SK-N-SH (cell line): ENCODE results near the gene NNAT. TPM values are rescaled to one million over a fixed set of nuclear protein-coding genes. Genes with fewer than 3 reads are reported as not detected.
A peak's percentile ranks its signal among the peaks of the same experiment; 100 is the strongest.

ENCODE experiments used
- CTCF ChIA-PET: fragments of 300-600, 350-600 bp; formaldehyde crosslinking; extraction: SDS; loops from one replicate; lab custom pipeline; 2021; lab: Yijun Ruan, JAX
- POLR2A ChIA-PET: fragments of 350-600 bp; sonication (Branson Sonifier 250); formaldehyde crosslinking; extraction: SDS; loops from one replicate; lab custom pipeline; 2020; ENCODE audit warnings: antibody characterized with exemption, inconsistent platforms; lab: Yijun Ruan, JAX
- DNase-seq: peaks from one replicate; pipeline ENCODE4 v3.0.0; 2012
- H2AFZ ChIP-seq: fragments of 200-600 bp; sonication (generic); 2 replicates; pipeline ENCODE4 v1.8.1; 2016; ENCODE audit warnings: antibody characterized with exemption, mild to moderate bottlenecking, low read depth
- H3F3A ChIP-seq: fragments of 200-600 bp; sonication (generic); replicated peaks from 2 replicates; pipeline ENCODE3; 2016; ENCODE audit warnings: antibody characterized with exemption, mild to moderate bottlenecking; ENCODE audit not compliant: insufficient read depth
- H3K27ac ChIP-seq, 2 experiments: fragments of 200-500 bp in 1 of 2; fragments of 200-600 bp in 1 of 2; sonication (Bioruptor generic) in 1 of 2; sonication (generic), shearing (Covaris generic) in 1 of 2; 2 replicates each; pipeline versions ENCODE4 v1.5.1 to v1.6.1; 2014 to 2016; ENCODE audit warnings: low read depth in 2 of 2, inconsistent platforms in 1 of 2, low read length in 1 of 2, mild to moderate bottlenecking in 1 of 2, mixed read lengths in 1 of 2
- H3K27me3 ChIP-seq: fragments of 200-600 bp; sonication (generic), shearing (Covaris generic); 2 replicates; pipeline ENCODE4 v1.6.1; 2016; ENCODE audit warnings: mixed run types; ENCODE audit not compliant: insufficient read depth
- H3K36me3 ChIP-seq, 2 experiments: fragments of 200-500 bp in 1 of 2; fragments of 200-600 bp in 1 of 2; sonication (Bioruptor generic) in 1 of 2; sonication (generic) in 1 of 2; replicated peaks in 1 of 2; 2 replicates each; pipeline versions ENCODE3 to v1.5.1; 2014 to 2016; ENCODE audit warnings: low read length in 1 of 2, mild to moderate bottlenecking in 1 of 2; ENCODE audit not compliant: insufficient read depth in 2 of 2, control insufficient read depth in 1 of 2
- H3K4me1 ChIP-seq, 2 experiments: fragments of 200-500 bp in 1 of 2; fragments of 200-600 bp in 1 of 2; sonication (Bioruptor generic) in 1 of 2; sonication (generic), shearing (Covaris generic) in 1 of 2; 2 replicates each; pipeline versions ENCODE4 v1.5.1 to v1.6.1; 2014 to 2016; ENCODE audit warnings: low read depth in 1 of 2, low read length in 1 of 2, mixed run types in 1 of 2; ENCODE audit not compliant: insufficient read depth in 2 of 2, control insufficient read depth in 1 of 2
- H3K4me2 ChIP-seq: fragments of 200-600 bp; sonication (generic), shearing (Covaris generic); 2 replicates; pipeline ENCODE4 v1.6.1; 2017; ENCODE audit warnings: mixed run types
- H3K4me3 ChIP-seq, 2 experiments: fragments of 200-500 bp in 1 of 2; fragments of 200-600 bp in 1 of 2; sonication (Bioruptor generic) in 1 of 2; sonication (generic), shearing (Covaris generic) in 1 of 2; 2 replicates each; pipeline versions ENCODE4 v1.5.1 to v1.8.1; 2014 to 2016; ENCODE audit warnings: low read depth in 2 of 2, inconsistent platforms in 1 of 2, low read length in 1 of 2, mild to moderate bottlenecking in 1 of 2, mixed read lengths in 1 of 2, moderate library complexity in 1 of 2
- H3K79me2 ChIP-seq: fragments of 200-600 bp; sonication (generic); 2 replicates; pipeline ENCODE4 v1.8.1; 2017; ENCODE audit warnings: mild to moderate bottlenecking; ENCODE audit not compliant: insufficient read depth
- H3K9ac ChIP-seq: fragments of 200-600 bp; sonication (generic); 2 replicates; pipeline ENCODE4 v1.6.1; 2017; ENCODE audit warnings: mixed run types
- H3K9me2 ChIP-seq: fragments of 200-600 bp; sonication (generic); 2 replicates; pipeline ENCODE4 v1.6.1; 2017; ENCODE audit warnings: mixed run types
- H3K9me3 ChIP-seq: fragments of 200-600 bp; sonication (generic); 2 replicates; pipeline ENCODE4 v1.6.1; 2017; ENCODE audit warnings: mixed run types, mild to moderate bottlenecking, moderate library complexity
- H4K20me1 ChIP-seq: fragments of 200-600 bp; sonication (generic); 2 replicates; pipeline ENCODE4 v1.6.1; 2017; ENCODE audit warnings: mild to moderate bottlenecking, mixed run types; ENCODE audit not compliant: insufficient read depth
- EP300 ChIP-seq, 2 experiments: IDR thresholded peaks; 2 replicates each; pipeline versions ENCODE4 v1.4.0 to v1.6.1; 2012; ENCODE audit warnings: borderline replicate concordance in 1 of 2, low read depth in 1 of 2, low read length in 1 of 2
- EZH2phosphoT487 ChIP-seq: fragments of 200-600 bp; sonication (generic); IDR thresholded peaks from 2 replicates; pipeline ENCODE4 v1.6.1; 2017; ENCODE audit warnings: low read depth, mixed run types, mild to moderate bottlenecking, antibody characterized with exemption, moderate library complexity, borderline replicate concordance
- FOSL2 ChIP-seq: IDR thresholded peaks from 2 replicates; pipeline ENCODE4 v1.4.0; 2012; ENCODE audit warnings: low read depth, mild to moderate bottlenecking, moderate library complexity, borderline replicate concordance
- FOXM1 ChIP-seq: IDR thresholded peaks from 2 replicates; pipeline ENCODE4 v1.4.0; 2012; ENCODE audit warnings: low read depth, mild to moderate bottlenecking
- GABPA ChIP-seq: IDR thresholded peaks from 2 replicates; pipeline ENCODE4 v1.4.0; 2012; ENCODE audit warnings: low read depth, mild to moderate bottlenecking
- NRF1 ChIP-seq: IDR thresholded peaks from 2 replicates; pipeline ENCODE4 v1.6.1; 2012; ENCODE audit warnings: low read depth, mild to moderate bottlenecking, low read length
- RAD21 ChIP-seq: IDR thresholded peaks from 2 replicates; pipeline ENCODE4 v1.6.1; 2012; ENCODE audit warnings: mild to moderate bottlenecking, low read length
- RFX5 ChIP-seq: IDR thresholded peaks from 2 replicates; pipeline ENCODE4 v1.6.1; 2012; ENCODE audit warnings: mild to moderate bottlenecking, improper control_type of control experiment, low read length
- SIN3A ChIP-seq: IDR thresholded peaks from 2 replicates; pipeline ENCODE4 v1.6.1; 2012; ENCODE audit warnings: low read depth, mild to moderate bottlenecking, low read length, moderate library complexity, borderline replicate concordance
- SMC3 ChIP-seq: IDR thresholded peaks from 2 replicates; pipeline ENCODE4 v1.6.1; 2012; ENCODE audit warnings: low read depth, low read length, improper control_type of control experiment
- TEAD4 ChIP-seq: IDR thresholded peaks from 2 replicates; pipeline ENCODE4 v1.4.0; 2012; ENCODE audit warnings: mild to moderate bottlenecking, borderline replicate concordance; ENCODE audit not compliant: insufficient read depth
- WGBS: methylation state at CpG from one replicate; pipeline ENCODE4 v1.1.6; 2017; ENCODE audit warnings: low lambda C conversion rate; 5-methylcytosine and 5-hydroxymethylcytosine counted together
- polyA plus RNA-seq, 3 experiments: library from polyadenylated mRNA; depleted of rRNA; stranded (reverse); fragments of >200 nt; gene quantifications; 2 replicates each; pipeline ENCODE4 v1.2.3, GENCODE V29; 2012
- TF ChIP-seq, protein P1 (sequence below): fragments of 150-350 bp; IDR thresholded peaks from 2 replicates; pipeline ENCODE4 v1.6.1; 2016; ENCODE audit warnings: mild to moderate bottlenecking, low read depth, low read length
- TF ChIP-seq, protein P2 (sequence below): IDR thresholded peaks from 2 replicates; pipeline ENCODE4 v1.4.0; 2012; ENCODE audit warnings: low read depth, borderline replicate concordance
- TF ChIP-seq, protein P3 (sequence below): IDR thresholded peaks from 2 replicates; pipeline ENCODE4 v1.4.0; 2012; ENCODE audit warnings: low read depth, borderline replicate concordance

NNAT gene
- polyA plus RNA-seq, 1 of the 3 experiments (the other 2 are of a cell fraction) = 6.7 TPM

DNA sequence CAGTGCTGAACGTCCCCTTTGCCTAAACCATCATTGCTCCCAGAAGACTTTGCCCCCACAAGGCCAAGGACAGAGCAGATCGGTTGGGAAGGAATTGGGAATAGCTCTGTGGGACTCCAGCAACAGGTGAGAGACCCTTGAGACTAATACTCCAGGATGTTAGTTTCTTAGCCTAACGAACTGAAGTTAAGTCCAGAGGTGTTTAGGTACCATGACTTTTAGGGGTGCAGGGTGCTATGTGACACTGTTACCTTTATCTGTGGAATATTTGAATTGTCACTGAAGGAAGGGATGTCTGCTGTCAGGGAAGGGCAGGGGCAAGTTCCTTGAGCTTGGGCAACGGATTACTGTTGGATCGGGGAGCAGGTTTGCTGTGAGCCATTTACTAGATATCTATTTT lies 4.8 kb downstream of the NNAT start:
- H3K9ac ChIP-seq = no peak overlapping the region
- peaks cover 4% of the 10 kb centered on the region in 2 experiments for H3K36me3 ChIP-seq
- no peaks in the 10 kb centered on the region for H3F3A ChIP-seq
- DNase-seq = no peak
- H2AFZ ChIP-seq = no peak overlapping the region
- no peaks in the 10 kb centered on the region for H3K9me2 ChIP-seq
- TF ChIP-seq EP300 (IDR thresholded peaks at IDR 0.05; ENCODE audit: borderline replicate concordance in 1 of 2, low read depth in 1 of 2, low read length in 1 of 2) = no peak
- no peak for TF ChIP-seq RFX5
- no peak for TF ChIP-seq FOXM1
- TF ChIP-seq, protein P1, sequence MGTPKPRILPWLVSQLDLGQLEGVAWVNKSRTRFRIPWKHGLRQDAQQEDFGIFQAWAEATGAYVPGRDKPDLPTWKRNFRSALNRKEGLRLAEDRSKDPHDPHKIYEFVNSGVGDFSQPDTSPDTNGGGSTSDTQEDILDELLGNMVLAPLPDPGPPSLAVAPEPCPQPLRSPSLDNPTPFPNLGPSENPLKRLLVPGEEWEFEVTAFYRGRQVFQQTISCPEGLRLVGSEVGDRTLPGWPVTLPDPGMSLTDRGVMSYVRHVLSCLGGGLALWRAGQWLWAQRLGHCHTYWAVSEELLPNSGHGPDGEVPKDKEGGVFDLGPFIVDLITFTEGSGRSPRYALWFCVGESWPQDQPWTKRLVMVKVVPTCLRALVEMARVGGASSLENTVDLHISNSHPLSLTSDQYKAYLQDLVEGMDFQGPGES = no peak
- TF ChIP-seq, protein P2, sequence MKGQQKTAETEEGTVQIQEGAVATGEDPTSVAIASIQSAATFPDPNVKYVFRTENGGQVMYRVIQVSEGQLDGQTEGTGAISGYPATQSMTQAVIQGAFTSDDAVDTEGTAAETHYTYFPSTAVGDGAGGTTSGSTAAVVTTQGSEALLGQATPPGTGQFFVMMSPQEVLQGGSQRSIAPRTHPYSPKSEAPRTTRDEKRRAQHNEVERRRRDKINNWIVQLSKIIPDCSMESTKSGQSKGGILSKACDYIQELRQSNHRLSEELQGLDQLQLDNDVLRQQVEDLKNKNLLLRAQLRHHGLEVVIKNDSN = no peak
- TF ChIP-seq EZH2phosphoT487 = no peak
- no peak for TF ChIP-seq TEAD4
- TF ChIP-seq GABPA = no peak
- TF ChIP-seq, protein P3, sequence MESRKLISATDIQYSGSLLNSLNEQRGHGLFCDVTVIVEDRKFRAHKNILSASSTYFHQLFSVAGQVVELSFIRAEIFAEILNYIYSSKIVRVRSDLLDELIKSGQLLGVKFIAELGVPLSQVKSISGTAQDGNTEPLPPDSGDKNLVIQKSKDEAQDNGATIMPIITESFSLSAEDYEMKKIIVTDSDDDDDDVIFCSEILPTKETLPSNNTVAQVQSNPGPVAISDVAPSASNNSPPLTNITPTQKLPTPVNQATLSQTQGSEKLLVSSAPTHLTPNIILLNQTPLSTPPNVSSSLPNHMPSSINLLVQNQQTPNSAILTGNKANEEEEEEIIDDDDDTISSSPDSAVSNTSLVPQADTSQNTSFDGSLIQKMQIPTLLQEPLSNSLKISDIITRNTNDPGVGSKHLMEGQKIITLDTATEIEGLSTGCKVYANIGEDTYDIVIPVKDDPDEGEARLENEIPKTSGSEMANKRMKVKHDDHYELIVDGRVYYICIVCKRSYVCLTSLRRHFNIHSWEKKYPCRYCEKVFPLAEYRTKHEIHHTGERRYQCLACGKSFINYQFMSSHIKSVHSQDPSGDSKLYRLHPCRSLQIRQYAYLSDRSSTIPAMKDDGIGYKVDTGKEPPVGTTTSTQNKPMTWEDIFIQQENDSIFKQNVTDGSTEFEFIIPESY = no peak
- no peak for TF ChIP-seq RAD21
- TF ChIP-seq SIN3A = no peak
- TF ChIP-seq FOSL2 = no peak
- TF ChIP-seq SMC3 = no peak
- TF ChIP-seq NRF1 = no peak
- 93% methylated on average over 5 of the region's 5 CpGs for WGBS
- ChIA-PET CTCF (interaction anchor here (1.1 to 12.5 kb wide), 2 partner anchors 10 to 331 kb away, joined by 4 to 280 read pairs; no protein-coding TSS in a partner anchor), POLR2A (no interaction called here)
- H3K9me3 ChIP-seq = no peaks in the 10 kb centered on the region
- peaks cover 15 to 41% of the 10 kb centered on the region in 2 experiments; a peak in 3 of 4 replicates for H3K4me1 ChIP-seq
- peaks cover 57% of the 10 kb centered on the region for H4K20me1 ChIP-seq
- H3K27ac ChIP-seq = peak overlapping the region in 1 of 2 experiments; percentile 98; a peak in 2 of 4 replicates
- H3K79me2 ChIP-seq = peaks cover 69% of the 10 kb centered on the region
- H3K27me3 ChIP-seq = no peaks in the 10 kb centered on the region
- peak overlapping the region; percentile 77 to 99 for H3K4me3 ChIP-seq
- H3K4me2 ChIP-seq = peak overlapping the region; percentile 98
